WTC11 (cell line): ENCODE results near the gene LCN12. TPM values are rescaled to one million over a fixed set of nuclear protein-coding genes. Genes with fewer than 3 reads are reported as not detected.

Experiments
- ATAC-seq: fragments of 200-7000 bp; cut with Tn5 transposase; 2 replicates; pipeline ENCODE4 v1.10.0; 2021; ENCODE audit warnings: mild to moderate bottlenecking, moderate library complexity
- CTCF ChIA-PET: fragments of 300-600 bp; sonication (Branson Sonifier 250); formaldehyde crosslinking; loops from one replicate; lab custom pipeline; 2021; ENCODE audit warnings: antibody characterized with exemption; lab: Charles Lee
- POLR2A ChIA-PET: fragments of 350-600 bp; sonication (Branson Sonifier 250); formaldehyde crosslinking; loops from one replicate; lab custom pipeline; 2021; ENCODE audit warnings: antibody characterized with exemption; lab: Charles Lee
- DNase-seq: peaks from one replicate; pipeline ENCODE4 v3.0.0; 2021; ENCODE audit warnings: low spot score
- H3K27ac Mint-ChIP-seq: 2 replicates; pipeline ENCODE4 v1.8.0; 2021; ENCODE audit warnings: mixed read lengths
- H3K27me3 Mint-ChIP-seq: 2 replicates; pipeline ENCODE4 v1.8.0; 2021; ENCODE audit warnings: low read depth, mild to moderate bottlenecking, moderate library complexity, mixed read lengths
- H3K36me3 Mint-ChIP-seq: 2 replicates; pipeline ENCODE4 v1.8.0; 2021; ENCODE audit warnings: mixed read lengths
- H3K4me1 Mint-ChIP-seq: 2 replicates; pipeline ENCODE4 v1.8.0; 2022; ENCODE audit warnings: mixed read lengths
- H3K4me3 Mint-ChIP-seq: 2 replicates; pipeline ENCODE4 v1.8.0; 2021; ENCODE audit warnings: mild to moderate bottlenecking, moderate library complexity, mixed read lengths
- H3K9me3 Mint-ChIP-seq: 2 replicates; pipeline ENCODE4 v1.8.0; 2021; ENCODE audit warnings: mixed read lengths
- CREB1 ChIP-seq: sonication (generic); formaldehyde crosslinking; IDR thresholded peaks from 2 replicates; pipeline ENCODE4 v1.8.0; 2023; ENCODE audit warnings: mild to moderate bottlenecking, missing genetic modification reagents
- IRF2 ChIP-seq: sonication (generic); formaldehyde crosslinking; IDR thresholded peaks from 2 replicates; pipeline ENCODE4 v1.8.0; 2022; ENCODE audit warnings: low read depth, missing genetic modification reagents, borderline replicate concordance
- NFATC4 ChIP-seq: fragments of 250-450 bp; sonication (Bioruptor Pico); IDR thresholded peaks from 2 replicates; pipeline ENCODE4 v1.9.0; 2021; ENCODE audit warnings: mild to moderate bottlenecking
- PRRX2 ChIP-seq: fragments of 250-450 bp; sonication (Bioruptor Pico); IDR thresholded peaks from 2 replicates; pipeline ENCODE4 v1.8.0; 2021; ENCODE audit warnings: mild to moderate bottlenecking
- SMAD4 ChIP-seq: sonication (generic); formaldehyde crosslinking; IDR thresholded peaks from 2 replicates; pipeline ENCODE4 v1.8.0; 2022; ENCODE audit warnings: mild to moderate bottlenecking, missing genetic modification reagents
- TEAD4 ChIP-seq: sonication (generic); formaldehyde crosslinking; IDR thresholded peaks from 2 replicates; pipeline ENCODE4 v1.8.0; 2022; ENCODE audit warnings: mild to moderate bottlenecking, missing genetic modification reagents
- TP53 ChIP-seq: sonication (generic); formaldehyde crosslinking; IDR thresholded peaks from 2 replicates; pipeline ENCODE4 v1.8.1; 2023; ENCODE audit warnings: mild to moderate bottlenecking, missing genetic modification reagents
- total RNA-seq: library from RNA; stranded (reverse); gene quantifications from 3 replicates; pipeline ENCODE4 v1.2.3, GENCODE V29; 2021
- TF ChIP-seq, protein P1 (sequence below): sonication (generic); formaldehyde crosslinking; IDR thresholded peaks from 2 replicates; pipeline ENCODE4 v1.8.1; 2023; ENCODE audit warnings: mild to moderate bottlenecking, missing genetic modification reagents
- TF ChIP-seq, protein P2 (sequence below): sonication (generic); formaldehyde crosslinking; IDR thresholded peaks from 2 replicates; pipeline ENCODE4 v1.8.0; 2022; ENCODE audit warnings: mild to moderate bottlenecking, missing genetic modification reagents
- TF ChIP-seq, protein P3 (sequence below): sonication (generic); formaldehyde crosslinking; IDR thresholded peaks from 2 replicates; pipeline ENCODE4 v1.8.0; 2023; ENCODE audit warnings: missing genetic modification reagents, mild to moderate bottlenecking, borderline replicate concordance
- TF ChIP-seq, protein P4 (sequence below): sonication (generic); formaldehyde crosslinking; IDR thresholded peaks from 2 replicates; pipeline ENCODE4 v1.8.1; 2023; ENCODE audit warnings: mild to moderate bottlenecking, moderate library complexity, missing genetic modification reagents
- TF ChIP-seq, protein P5 (sequence below): sonication (generic); formaldehyde crosslinking; IDR thresholded peaks from 2 replicates; pipeline ENCODE4 v1.8.1; 2023; ENCODE audit warnings: mild to moderate bottlenecking, missing genetic modification reagents, moderate library complexity
- TF ChIP-seq, protein P6 (sequence below): sonication (generic); formaldehyde crosslinking; IDR thresholded peaks from 2 replicates; pipeline ENCODE4 v1.8.0; 2022; ENCODE audit warnings: mild to moderate bottlenecking, missing genetic modification reagents
- TF ChIP-seq, protein P7 (sequence below): sonication (generic); formaldehyde crosslinking; IDR thresholded peaks from 2 replicates; pipeline ENCODE4 v1.8.1; 2022; ENCODE audit warnings: mild to moderate bottlenecking, missing genetic modification reagents, moderate library complexity, borderline replicate concordance
- TF ChIP-seq, protein P8 (sequence below): sonication (generic); formaldehyde crosslinking; IDR thresholded peaks from 2 replicates; pipeline ENCODE4 v1.8.1; 2023; ENCODE audit warnings: mild to moderate bottlenecking, missing genetic modification reagents, borderline replicate concordance

The LCN12 gene
- total RNA-seq, 1 experiment from 2014 or later: 1.9 TPM

DNA sequence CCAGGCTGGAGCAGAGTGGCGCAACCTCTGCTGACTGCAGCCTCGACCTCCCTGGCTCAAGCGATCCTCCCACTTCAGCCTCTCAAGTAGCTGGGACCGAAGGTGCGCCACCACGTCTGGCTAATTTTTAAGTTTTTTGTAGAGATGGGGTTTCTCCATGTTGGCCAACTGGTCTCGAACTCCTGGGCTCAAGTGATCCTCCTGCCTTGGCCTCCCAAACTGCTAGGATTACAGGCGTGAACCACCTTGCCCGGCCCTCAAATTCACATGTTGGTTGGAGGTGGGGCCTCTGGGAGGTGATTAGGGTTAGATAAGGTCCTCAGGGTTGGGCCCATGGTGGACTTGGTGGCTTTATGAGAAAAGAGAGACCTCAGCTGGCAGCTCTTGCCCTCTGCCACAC is 10.1 kb downstream of the LCN12 start:
- POLR2A ChIA-PET: no interaction called here
- TF ChIP-seq TEAD4 (CRISPR knock-in tag) (no peak), IRF2 (no peak), NFATC4 (CRISPR knock-in tag) (no peak), CREB1 (CRISPR knock-in tag) (no peak), TP53 (no peak), SMAD4 (CRISPR knock-in tag) (no peak), PRRX2 (no peak)
- TF ChIP-seq, protein P1, sequence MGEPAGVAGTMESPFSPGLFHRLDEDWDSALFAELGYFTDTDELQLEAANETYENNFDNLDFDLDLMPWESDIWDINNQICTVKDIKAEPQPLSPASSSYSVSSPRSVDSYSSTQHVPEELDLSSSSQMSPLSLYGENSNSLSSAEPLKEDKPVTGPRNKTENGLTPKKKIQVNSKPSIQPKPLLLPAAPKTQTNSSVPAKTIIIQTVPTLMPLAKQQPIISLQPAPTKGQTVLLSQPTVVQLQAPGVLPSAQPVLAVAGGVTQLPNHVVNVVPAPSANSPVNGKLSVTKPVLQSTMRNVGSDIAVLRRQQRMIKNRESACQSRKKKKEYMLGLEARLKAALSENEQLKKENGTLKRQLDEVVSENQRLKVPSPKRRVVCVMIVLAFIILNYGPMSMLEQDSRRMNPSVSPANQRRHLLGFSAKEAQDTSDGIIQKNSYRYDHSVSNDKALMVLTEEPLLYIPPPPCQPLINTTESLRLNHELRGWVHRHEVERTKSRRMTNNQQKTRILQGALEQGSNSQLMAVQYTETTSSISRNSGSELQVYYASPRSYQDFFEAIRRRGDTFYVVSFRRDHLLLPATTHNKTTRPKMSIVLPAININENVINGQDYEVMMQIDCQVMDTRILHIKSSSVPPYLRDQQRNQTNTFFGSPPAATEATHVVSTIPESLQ: no peak
- TF ChIP-seq, protein P2, sequence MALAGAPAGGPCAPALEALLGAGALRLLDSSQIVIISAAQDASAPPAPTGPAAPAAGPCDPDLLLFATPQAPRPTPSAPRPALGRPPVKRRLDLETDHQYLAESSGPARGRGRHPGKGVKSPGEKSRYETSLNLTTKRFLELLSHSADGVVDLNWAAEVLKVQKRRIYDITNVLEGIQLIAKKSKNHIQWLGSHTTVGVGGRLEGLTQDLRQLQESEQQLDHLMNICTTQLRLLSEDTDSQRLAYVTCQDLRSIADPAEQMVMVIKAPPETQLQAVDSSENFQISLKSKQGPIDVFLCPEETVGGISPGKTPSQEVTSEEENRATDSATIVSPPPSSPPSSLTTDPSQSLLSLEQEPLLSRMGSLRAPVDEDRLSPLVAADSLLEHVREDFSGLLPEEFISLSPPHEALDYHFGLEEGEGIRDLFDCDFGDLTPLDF (CRISPR knock-in tag): no peak
- TF ChIP-seq, protein P3, sequence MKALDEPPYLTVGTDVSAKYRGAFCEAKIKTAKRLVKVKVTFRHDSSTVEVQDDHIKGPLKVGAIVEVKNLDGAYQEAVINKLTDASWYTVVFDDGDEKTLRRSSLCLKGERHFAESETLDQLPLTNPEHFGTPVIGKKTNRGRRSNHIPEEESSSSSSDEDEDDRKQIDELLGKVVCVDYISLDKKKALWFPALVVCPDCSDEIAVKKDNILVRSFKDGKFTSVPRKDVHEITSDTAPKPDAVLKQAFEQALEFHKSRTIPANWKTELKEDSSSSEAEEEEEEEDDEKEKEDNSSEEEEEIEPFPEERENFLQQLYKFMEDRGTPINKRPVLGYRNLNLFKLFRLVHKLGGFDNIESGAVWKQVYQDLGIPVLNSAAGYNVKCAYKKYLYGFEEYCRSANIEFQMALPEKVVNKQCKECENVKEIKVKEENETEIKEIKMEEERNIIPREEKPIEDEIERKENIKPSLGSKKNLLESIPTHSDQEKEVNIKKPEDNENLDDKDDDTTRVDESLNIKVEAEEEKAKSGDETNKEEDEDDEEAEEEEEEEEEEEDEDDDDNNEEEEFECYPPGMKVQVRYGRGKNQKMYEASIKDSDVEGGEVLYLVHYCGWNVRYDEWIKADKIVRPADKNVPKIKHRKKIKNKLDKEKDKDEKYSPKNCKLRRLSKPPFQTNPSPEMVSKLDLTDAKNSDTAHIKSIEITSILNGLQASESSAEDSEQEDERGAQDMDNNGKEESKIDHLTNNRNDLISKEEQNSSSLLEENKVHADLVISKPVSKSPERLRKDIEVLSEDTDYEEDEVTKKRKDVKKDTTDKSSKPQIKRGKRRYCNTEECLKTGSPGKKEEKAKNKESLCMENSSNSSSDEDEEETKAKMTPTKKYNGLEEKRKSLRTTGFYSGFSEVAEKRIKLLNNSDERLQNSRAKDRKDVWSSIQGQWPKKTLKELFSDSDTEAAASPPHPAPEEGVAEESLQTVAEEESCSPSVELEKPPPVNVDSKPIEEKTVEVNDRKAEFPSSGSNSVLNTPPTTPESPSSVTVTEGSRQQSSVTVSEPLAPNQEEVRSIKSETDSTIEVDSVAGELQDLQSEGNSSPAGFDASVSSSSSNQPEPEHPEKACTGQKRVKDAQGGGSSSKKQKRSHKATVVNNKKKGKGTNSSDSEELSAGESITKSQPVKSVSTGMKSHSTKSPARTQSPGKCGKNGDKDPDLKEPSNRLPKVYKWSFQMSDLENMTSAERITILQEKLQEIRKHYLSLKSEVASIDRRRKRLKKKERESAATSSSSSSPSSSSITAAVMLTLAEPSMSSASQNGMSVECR (CRISPR knock-in tag): no peak
- TF ChIP-seq, protein P4, sequence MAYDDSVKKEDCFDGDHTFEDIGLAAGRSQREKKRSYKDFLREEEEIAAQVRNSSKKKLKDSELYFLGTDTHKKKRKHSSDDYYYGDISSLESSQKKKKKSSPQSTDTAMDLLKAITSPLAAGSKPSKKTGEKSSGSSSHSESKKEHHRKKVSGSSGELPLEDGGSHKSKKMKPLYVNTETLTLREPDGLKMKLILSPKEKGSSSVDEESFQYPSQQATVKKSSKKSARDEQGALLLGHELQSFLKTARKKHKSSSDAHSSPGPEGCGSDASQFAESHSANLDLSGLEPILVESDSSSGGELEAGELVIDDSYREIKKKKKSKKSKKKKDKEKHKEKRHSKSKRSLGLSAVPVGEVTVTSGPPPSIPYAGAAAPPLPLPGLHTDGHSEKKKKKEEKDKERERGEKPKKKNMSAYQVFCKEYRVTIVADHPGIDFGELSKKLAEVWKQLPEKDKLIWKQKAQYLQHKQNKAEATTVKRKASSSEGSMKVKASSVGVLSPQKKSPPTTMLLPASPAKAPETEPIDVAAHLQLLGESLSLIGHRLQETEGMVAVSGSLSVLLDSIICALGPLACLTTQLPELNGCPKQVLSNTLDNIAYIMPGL (CRISPR knock-in tag): no peak
- TF ChIP-seq, protein P5, sequence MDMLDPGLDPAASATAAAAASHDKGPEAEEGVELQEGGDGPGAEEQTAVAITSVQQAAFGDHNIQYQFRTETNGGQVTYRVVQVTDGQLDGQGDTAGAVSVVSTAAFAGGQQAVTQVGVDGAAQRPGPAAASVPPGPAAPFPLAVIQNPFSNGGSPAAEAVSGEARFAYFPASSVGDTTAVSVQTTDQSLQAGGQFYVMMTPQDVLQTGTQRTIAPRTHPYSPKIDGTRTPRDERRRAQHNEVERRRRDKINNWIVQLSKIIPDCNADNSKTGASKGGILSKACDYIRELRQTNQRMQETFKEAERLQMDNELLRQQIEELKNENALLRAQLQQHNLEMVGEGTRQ (CRISPR knock-in tag): no peak
- TF ChIP-seq, protein P6, sequence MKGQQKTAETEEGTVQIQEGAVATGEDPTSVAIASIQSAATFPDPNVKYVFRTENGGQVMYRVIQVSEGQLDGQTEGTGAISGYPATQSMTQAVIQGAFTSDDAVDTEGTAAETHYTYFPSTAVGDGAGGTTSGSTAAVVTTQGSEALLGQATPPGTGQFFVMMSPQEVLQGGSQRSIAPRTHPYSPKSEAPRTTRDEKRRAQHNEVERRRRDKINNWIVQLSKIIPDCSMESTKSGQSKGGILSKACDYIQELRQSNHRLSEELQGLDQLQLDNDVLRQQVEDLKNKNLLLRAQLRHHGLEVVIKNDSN (CRISPR knock-in tag): no peak
- TF ChIP-seq, all 79 proteins: peak for 0
- no peak overlapping the region for H3K27ac Mint-ChIP-seq
- no peak for DNase-seq
- no peaks in the 10 kb centered on the region for H3K9me3 Mint-ChIP-seq
- CTCF ChIA-PET: interaction anchor here (0.7 to 1.5 kb wide), 6 partner anchors 14 to 193 kb away, joined by 3 to 5 read pairs (median 4); partner anchors contain the start of gene FBXW5
- H3K36me3 Mint-ChIP-seq: no peaks in the 10 kb centered on the region
- ATAC-seq: no peak
- H3K4me1 Mint-ChIP-seq: peaks cover 10% of the 10 kb centered on the region
- no peaks in the 10 kb centered on the region for H3K27me3 Mint-ChIP-seq
- no peak overlapping the region for H3K4me3 Mint-ChIP-seq

DNA sequence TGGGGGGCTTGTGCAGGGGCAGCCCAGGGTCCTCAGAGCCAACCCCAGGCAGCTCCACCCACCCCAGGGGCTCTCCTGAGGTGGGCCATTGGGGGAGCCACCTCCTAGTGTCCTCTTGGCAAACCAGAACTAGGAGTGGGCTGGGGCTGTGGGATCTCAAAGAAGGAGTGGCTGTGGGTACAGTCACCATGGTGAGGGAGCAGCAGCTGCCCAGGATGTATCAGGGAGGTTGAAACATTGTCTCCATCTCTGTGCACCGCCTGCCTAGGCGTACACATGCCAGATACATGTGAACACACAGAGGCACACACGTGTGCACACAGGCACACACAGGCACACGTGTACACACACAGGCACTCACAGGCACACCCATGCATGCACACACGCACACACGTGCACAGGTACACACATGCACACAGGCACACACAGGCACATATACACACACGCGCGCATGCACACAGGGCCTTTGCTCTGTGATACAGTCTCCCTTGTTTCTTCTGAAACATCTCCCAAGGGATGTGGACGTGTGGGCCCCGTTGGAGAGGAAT is 10.7 kb downstream of the LCN12 start:
- Mint-ChIP-seq H3K4me3 (no peak overlapping the region), H3K27ac (no peak overlapping the region), H3K27me3 (no peaks in the 10 kb centered on the region), H3K4me1 (peaks cover 10% of the 10 kb centered on the region), H3K36me3 (no peaks in the 10 kb centered on the region), H3K9me3 (no peaks in the 10 kb centered on the region)
- ATAC-seq: no peak
- POLR2A ChIA-PET: no interaction called here
- CTCF ChIA-PET: interaction anchor here (0.7 to 2.0 kb wide), 3 partner anchors 67 to 172 kb away, joined by 3 to 7 read pairs (median 4); no protein-coding TSS in a partner anchor
- DNase-seq: no peak
- TF ChIP-seq, protein P7, sequence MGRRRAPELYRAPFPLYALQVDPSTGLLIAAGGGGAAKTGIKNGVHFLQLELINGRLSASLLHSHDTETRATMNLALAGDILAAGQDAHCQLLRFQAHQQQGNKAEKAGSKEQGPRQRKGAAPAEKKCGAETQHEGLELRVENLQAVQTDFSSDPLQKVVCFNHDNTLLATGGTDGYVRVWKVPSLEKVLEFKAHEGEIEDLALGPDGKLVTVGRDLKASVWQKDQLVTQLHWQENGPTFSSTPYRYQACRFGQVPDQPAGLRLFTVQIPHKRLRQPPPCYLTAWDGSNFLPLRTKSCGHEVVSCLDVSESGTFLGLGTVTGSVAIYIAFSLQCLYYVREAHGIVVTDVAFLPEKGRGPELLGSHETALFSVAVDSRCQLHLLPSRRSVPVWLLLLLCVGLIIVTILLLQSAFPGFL (CRISPR knock-in tag): no peak
- TF ChIP-seq, protein P8, sequence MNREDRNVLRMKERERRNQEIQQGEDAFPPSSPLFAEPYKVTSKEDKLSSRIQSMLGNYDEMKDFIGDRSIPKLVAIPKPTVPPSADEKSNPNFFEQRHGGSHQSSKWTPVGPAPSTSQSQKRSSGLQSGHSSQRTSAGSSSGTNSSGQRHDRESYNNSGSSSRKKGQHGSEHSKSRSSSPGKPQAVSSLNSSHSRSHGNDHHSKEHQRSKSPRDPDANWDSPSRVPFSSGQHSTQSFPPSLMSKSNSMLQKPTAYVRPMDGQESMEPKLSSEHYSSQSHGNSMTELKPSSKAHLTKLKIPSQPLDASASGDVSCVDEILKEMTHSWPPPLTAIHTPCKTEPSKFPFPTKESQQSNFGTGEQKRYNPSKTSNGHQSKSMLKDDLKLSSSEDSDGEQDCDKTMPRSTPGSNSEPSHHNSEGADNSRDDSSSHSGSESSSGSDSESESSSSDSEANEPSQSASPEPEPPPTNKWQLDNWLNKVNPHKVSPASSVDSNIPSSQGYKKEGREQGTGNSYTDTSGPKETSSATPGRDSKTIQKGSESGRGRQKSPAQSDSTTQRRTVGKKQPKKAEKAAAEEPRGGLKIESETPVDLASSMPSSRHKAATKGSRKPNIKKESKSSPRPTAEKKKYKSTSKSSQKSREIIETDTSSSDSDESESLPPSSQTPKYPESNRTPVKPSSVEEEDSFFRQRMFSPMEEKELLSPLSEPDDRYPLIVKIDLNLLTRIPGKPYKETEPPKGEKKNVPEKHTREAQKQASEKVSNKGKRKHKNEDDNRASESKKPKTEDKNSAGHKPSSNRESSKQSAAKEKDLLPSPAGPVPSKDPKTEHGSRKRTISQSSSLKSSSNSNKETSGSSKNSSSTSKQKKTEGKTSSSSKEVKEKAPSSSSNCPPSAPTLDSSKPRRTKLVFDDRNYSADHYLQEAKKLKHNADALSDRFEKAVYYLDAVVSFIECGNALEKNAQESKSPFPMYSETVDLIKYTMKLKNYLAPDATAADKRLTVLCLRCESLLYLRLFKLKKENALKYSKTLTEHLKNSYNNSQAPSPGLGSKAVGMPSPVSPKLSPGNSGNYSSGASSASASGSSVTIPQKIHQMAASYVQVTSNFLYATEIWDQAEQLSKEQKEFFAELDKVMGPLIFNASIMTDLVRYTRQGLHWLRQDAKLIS (CRISPR knock-in tag): no peak
